GM23248 (cell line): Measurements from ENCODE around the gene TOR2A. TPM values are rescaled to one million over a fixed set of nuclear protein-coding genes. Genes with fewer than 3 reads are reported as not detected.

ENCODE experiments used
- DNase-seq: peaks from one replicate; pipeline ENCODE4 v3.0.0-alpha.2; 2015
- H2AFZ ChIP-seq: fragments of 200-600 bp; sonication (generic); 2 replicates; pipeline ENCODE4 v1.6.1; 2016; ENCODE audit warnings: antibody characterized with exemption
- H3F3A ChIP-seq: fragments of 200-600 bp; sonication (generic); 2 replicates; pipeline ENCODE4 v1.6.1; 2016; ENCODE audit warnings: mild to moderate bottlenecking, antibody characterized with exemption, mixed run types; ENCODE audit not compliant: insufficient read depth
- H3K27ac ChIP-seq: fragments of 200-600 bp; sonication (generic); 2 replicates; pipeline ENCODE4 v1.5.1; 2016; ENCODE audit warnings: mild to moderate bottlenecking
- H3K27me3 ChIP-seq: fragments of 200-600 bp; sonication (generic); replicated peaks from 2 replicates; pipeline ENCODE4 v1.6.1; 2016; ENCODE audit warnings: mild to moderate bottlenecking; ENCODE audit not compliant: insufficient read depth
- H3K36me3 ChIP-seq: fragments of 200-600 bp; sonication (generic); 2 replicates; pipeline ENCODE4 v1.6.1; 2016; ENCODE audit warnings: low read depth, mild to moderate bottlenecking
- H3K4me1 ChIP-seq: fragments of 200-600 bp; sonication (generic); 2 replicates; pipeline ENCODE4 v1.6.1; 2016; ENCODE audit warnings: mild to moderate bottlenecking; ENCODE audit not compliant: insufficient read depth
- H3K4me2 ChIP-seq: fragments of 200-600 bp; sonication (generic); one replicate; pipeline ENCODE4 v1.6.1; 2016; ENCODE audit warnings: mild to moderate bottlenecking; ENCODE audit not compliant: unreplicated experiment
- H3K4me3 ChIP-seq: fragments of 200-600 bp; sonication (generic); 2 replicates; pipeline ENCODE4 v1.5.1; 2016; ENCODE audit warnings: mild to moderate bottlenecking
- H3K79me2 ChIP-seq: fragments of 200-600 bp; sonication (generic); 2 replicates; pipeline ENCODE4 v1.6.1; 2016; ENCODE audit warnings: mild to moderate bottlenecking; ENCODE audit not compliant: insufficient read depth
- H3K9ac ChIP-seq: fragments of 200-600 bp; sonication (generic); 2 replicates; pipeline ENCODE4 v1.6.1; 2016; ENCODE audit warnings: mild to moderate bottlenecking
- H3K9me2 ChIP-seq: fragments of 200-600 bp; sonication (generic); 2 replicates; pipeline ENCODE4 v1.6.1; 2016; ENCODE audit warnings: mixed run types, mild to moderate bottlenecking, moderate library complexity; ENCODE audit not compliant: insufficient read depth
- H3K9me3 ChIP-seq: fragments of 200-600 bp; sonication (generic); one replicate; pipeline ENCODE4 v1.6.1; 2017; ENCODE audit warnings: low read depth
- H4K20me1 ChIP-seq: fragments of 200-600 bp; sonication (generic); 2 replicates; pipeline ENCODE4 v1.6.0; 2016; ENCODE audit not compliant: insufficient read depth
- EZH2 ChIP-seq: fragments of 200-600 bp; sonication (generic); IDR thresholded peaks from 2 replicates; pipeline ENCODE4 v1.6.1; 2018; ENCODE audit warnings: antibody characterized with exemption, mild to moderate bottlenecking; ENCODE audit not compliant: insufficient read depth, poor library complexity, severe bottlenecking
- EZH2phosphoT487 ChIP-seq: fragments of 200-600 bp; sonication (generic); IDR thresholded peaks from 2 replicates; pipeline ENCODE4 v1.6.1; 2018; ENCODE audit warnings: antibody characterized with exemption, moderate library complexity, mild to moderate bottlenecking, low read depth; ENCODE audit not compliant: insufficient read depth
- WGBS, 2 experiments: methylation state at CpG; one replicate each; pipeline ENCODE4 v1.1.6; 2015 to 2017; ENCODE audit warnings: low lambda C conversion rate in 2 of 2, low coverage in 1 of 2; ENCODE audit errors: missing lambda C conversion rate in 2 of 2; 5-methylcytosine and 5-hydroxymethylcytosine counted together
- in situ Hi-C: fragments of 300-500 bp; cut with MboI; formaldehyde crosslinking; loops from 2 replicates; pipeline ENCODE4 v1.15.0; 2020
- polyA plus RNA-seq: library from polyadenylated mRNA; unstranded; fragments of >200 nt; fragmentation: Nextera tagmentation; extraction: Ambion mirVana; gene quantifications from 2 replicates; pipeline ENCODE4 v1.2.1, GENCODE V29; 2016
- total RNA-seq: library from RNA; depleted of rRNA; stranded (reverse); fragments of >200 nt; shearing (Covaris generic); gene quantifications from 2 replicates; pipeline ENCODE4 v1.2.3, GENCODE V29; 2014

The TOR2A gene
- total and polyA plus RNA-seq, 2 experiments from 2014 or later, result 9.0 to 9.2 TPM

DNA sequence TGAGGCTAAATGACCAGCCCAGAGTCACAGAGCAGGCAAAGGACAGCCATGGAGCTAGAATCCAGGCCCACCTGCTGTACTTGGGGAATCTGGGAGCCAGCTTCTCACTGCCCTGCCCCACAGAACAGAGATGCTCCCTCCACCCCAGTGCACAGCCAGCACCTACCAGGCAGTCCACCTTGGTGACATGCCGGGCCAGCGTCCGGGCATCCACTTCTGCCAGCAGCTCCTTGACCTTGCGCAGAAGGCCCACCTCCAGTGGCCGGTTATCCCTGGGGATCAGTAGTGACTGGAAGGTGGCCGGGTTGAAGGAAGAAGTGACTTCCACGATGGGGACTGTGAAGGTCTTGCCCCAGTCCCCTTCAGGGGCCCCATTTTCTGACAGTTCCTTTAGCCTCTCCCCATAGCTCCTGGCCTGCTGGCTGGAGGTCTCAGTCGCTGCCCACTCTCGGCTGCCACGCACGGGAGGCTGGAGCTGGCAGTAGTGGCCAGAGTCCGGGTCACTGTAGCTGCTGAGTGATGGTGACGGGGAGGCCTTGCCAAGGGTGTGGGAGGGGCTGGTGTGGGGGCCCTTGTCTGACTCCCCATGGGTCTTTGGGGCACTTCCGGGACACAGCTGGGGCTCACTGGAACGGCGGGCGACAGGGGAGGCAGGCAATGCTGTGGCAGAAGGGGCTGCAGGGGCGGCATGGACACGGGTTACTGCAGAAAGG lies 9.5 kb upstream of the TOR2A start:
- no peaks in the 10 kb centered on the region for H3K9me2 ChIP-seq
- H3K4me1 ChIP-seq, result peaks cover 7% of the 10 kb centered on the region
- no peak overlapping the region for H3K9ac ChIP-seq
- no peaks in the 10 kb centered on the region for H3K79me2 ChIP-seq
- in situ Hi-C loops, result no loop called here
- H2AFZ ChIP-seq, result no peak overlapping the region
- H3K9me3 ChIP-seq, result no peaks in the 10 kb centered on the region
- no peak for TF ChIP-seq EZH2
- no peak for TF ChIP-seq EZH2phosphoT487
- no peaks in the 10 kb centered on the region; the same call in 1 of the 2 replicates for H3K27me3 ChIP-seq
- H3K27ac ChIP-seq, result no peak overlapping the region
- DNase-seq, result no peak
- peaks cover 15% of the 10 kb centered on the region; the same call in 1 of the 2 replicates for H3F3A ChIP-seq
- no peaks in the 10 kb centered on the region for H3K36me3 ChIP-seq
- 87 to 88% methylated on average over 13 to 16 of the region's 19 CpGs for WGBS, 2 experiments
- H4K20me1 ChIP-seq, result no peaks in the 10 kb centered on the region
- H3K4me2 ChIP-seq, result no peak overlapping the region
- H3K4me3 ChIP-seq, result no peak overlapping the region

DNA sequence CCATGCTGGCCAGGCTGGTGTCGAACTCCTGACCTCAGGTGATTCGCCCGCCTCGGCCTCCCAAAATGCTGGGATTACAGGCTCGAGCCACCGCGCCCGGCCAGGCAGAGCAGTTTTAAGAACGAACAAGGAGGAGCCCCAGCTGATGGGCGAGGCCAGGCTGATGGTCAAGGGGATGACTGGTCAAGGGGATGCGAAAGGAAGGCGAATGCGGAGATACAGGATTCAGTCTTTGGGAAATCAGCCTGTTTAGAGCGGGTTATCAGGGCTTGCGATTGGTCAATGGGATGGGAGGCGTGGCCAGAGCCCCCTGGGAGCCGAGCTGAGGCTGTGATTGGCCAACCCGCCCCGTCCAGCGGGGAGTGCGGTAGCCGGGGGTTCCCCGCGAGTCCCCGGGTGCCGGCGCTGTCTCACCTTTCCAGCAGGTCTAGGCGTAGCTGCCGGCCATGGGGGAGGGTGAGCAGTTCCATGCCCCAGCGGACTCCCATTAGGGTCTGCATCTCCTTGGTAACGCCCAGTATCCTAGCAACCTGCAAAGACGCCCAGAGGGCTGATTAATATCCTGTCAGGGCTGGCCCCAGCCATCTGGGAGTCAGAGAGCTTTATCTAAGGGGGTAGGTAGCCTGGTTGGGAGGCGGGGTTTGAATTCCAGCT lies 7.5 kb upstream of the TOR2A start:
- Histone ChIP-seq H3K9ac (peak overlapping the region; percentile 49), H3F3A (peaks cover 15% of the 10 kb centered on the region; the same call in 1 of the 2 replicates), H3K9me2 (no peaks in the 10 kb centered on the region), H3K9me3 (no peaks in the 10 kb centered on the region), H3K4me2 (peak overlapping the region; percentile 30), H3K4me3 (peak overlapping the region; percentile 51), H3K27ac (peak overlapping the region; percentile 33; the same call in 1 of the 2 replicates), H3K4me1 (peaks cover 7% of the 10 kb centered on the region), H3K27me3 (no peaks in the 10 kb centered on the region; the same call in 1 of the 2 replicates), H4K20me1 (no peaks in the 10 kb centered on the region), H2AFZ (peak overlapping the region; percentile 52), H3K79me2 (no peaks in the 10 kb centered on the region), H3K36me3 (no peaks in the 10 kb centered on the region)
- WGBS, 2 experiments, result 7 to 11% methylated on average over 32 to 33 of the region's 33 CpGs
- peak; percentile 78 for DNase-seq
- TF ChIP-seq EZH2phosphoT487 (no peak), EZH2 (no peak)
- in situ Hi-C loops, result no loop called here

DNA sequence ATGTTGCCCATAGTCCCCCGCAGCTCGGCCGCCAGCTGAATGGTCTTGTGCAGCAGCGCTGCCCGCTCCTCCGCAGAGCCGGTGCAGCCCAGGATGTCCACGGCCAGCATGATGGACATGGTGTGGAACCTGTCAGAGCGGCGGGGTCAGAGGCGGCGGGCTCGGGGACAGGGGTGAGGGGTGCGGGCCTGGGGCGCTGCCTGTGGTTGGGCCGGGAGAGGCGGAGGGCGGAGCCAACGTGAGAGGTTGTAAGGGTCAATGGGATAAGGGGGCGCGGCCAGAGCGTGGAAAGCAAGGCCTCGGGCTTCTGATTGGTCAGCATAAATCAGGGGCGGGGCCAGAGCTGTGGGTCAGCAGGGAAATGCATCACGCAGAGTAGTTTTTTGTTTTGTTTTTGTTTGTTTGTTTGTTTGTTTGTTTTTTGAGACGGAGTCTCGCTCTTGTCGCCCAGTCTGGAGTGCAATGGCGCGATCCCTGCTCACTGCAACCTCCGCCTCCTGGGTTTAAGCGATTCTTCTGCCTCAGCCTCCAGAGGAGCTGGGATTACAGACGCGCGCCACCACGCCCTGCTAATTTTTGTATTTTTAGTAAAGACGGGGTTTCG lies 6.8 kb upstream of the TOR2A start:
- Histone ChIP-seq H3K4me2 (peak overlapping the region; percentile 30), H2AFZ (peak overlapping the region; percentile 52), H3K27me3 (no peaks in the 10 kb centered on the region; the same call in 1 of the 2 replicates), H3K36me3 (no peaks in the 10 kb centered on the region), H4K20me1 (no peaks in the 10 kb centered on the region), H3K4me3 (peak overlapping the region; percentile 51), H3K9me2 (no peaks in the 10 kb centered on the region), H3K9ac (peak overlapping the region; percentile 49), H3K4me1 (peaks cover 7% of the 10 kb centered on the region), H3K27ac (peak overlapping the region; percentile 33; the same call in 1 of the 2 replicates), H3F3A (peaks cover 15% of the 10 kb centered on the region; the same call in 1 of the 2 replicates), H3K9me3 (no peaks in the 10 kb centered on the region), H3K79me2 (no peaks in the 10 kb centered on the region)
- peak; percentile 54 for DNase-seq
- WGBS, 2 experiments, result 36 to 56% methylated on average over 33 to 38 of the region's 38 CpGs
- in situ Hi-C loops, result no loop called here
- TF ChIP-seq EZH2phosphoT487, result no peak
- TF ChIP-seq EZH2, result no peak

DNA sequence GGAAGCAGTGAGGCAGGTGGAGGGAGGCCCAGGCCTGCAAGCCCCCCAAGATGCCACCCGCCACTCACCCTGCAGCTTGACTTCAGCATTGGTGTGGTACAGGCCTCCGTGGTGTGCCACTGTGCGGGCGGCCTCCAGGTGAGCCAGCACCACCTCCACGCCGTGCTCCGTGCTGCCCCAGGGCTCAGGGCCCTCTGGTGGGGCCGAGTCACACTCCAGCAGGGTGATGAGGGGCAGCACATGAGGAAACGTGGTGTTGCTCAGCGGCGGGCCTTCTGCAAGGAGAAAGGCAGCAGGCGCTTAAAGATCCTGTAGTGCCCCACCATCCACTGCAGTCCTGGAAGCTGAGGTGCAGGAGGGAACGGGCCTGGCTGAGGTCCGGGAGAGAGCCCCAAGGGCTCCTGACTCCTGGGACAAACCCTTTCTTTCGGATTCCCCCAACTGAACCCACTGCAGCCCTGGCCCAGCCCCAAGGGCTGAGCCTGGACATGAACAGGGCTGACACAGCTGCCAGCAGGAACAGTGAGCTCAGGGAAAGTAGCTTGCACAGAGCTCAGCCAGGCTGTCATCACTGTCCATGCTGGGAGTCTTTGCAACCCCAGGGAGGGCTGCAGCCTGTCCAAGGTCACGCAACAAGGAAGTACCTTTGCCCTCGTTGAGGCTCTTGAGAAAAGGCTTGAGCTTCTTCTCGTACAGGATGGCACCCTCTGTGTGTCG lies 4.7 kb upstream of the TOR2A start:
- 71 to 73% methylated on average over 19 of the region's 19 CpGs for WGBS, 2 experiments
- H3K36me3 ChIP-seq, result no peaks in the 10 kb centered on the region
- peak overlapping the region; percentile 86 for H3K27ac ChIP-seq
- peaks cover 15% of the 10 kb centered on the region; the same call in 1 of the 2 replicates for H3F3A ChIP-seq
- no peak overlapping the region for H2AFZ ChIP-seq
- peak overlapping the region; percentile 36 for H3K4me2 ChIP-seq
- H3K27me3 ChIP-seq, result no peaks in the 10 kb centered on the region
- 0 out of 2 replicates have a peak overlapping the region, but pooled peaks have one; percentile 3 for H3K4me3 ChIP-seq
- no peaks in the 10 kb centered on the region for H3K79me2 ChIP-seq
- H3K9me2 ChIP-seq, result no peaks in the 10 kb centered on the region
- H3K9ac ChIP-seq, result peak overlapping the region; percentile 67
- H3K4me1 ChIP-seq, result peaks cover 10% of the 10 kb centered on the region
- in situ Hi-C loops, result loop anchor here (10.0 kb wide), 1 partner anchor 145 kb away; no protein-coding TSS in a partner anchor
- H4K20me1 ChIP-seq, result no peaks in the 10 kb centered on the region
- peak; percentile 38 for DNase-seq
- TF ChIP-seq EZH2phosphoT487 (no peak), EZH2 (no peak)
- H3K9me3 ChIP-seq, result no peaks in the 10 kb centered on the region
